ENCODE measurements around the gene RGS3. TPM values are rescaled to one million over a fixed set of nuclear protein-coding genes. Genes with fewer than 3 reads are reported as not detected.

Gene RGS3
- total and polyA plus RNA-seq, 10 of the 15 experiments (the other 5 are each of a cell fraction or from before 2014, with no cell fraction given), result 2.9 to 138 (median 28.8) TPM

GRCh38 chr9:113523421-113524141, 60.1 kb downstream of the RGS3 start (continued):
- TF ChIP-seq BCLAF1 (IDR thresholded peaks at IDR 0.05), result no peak
- TF ChIP-seq ZZZ3 (IDR thresholded peaks at IDR 0.05; ENCODE audit: control insufficient read depth, insufficient read length, low read depth), result no peak
- no peak for TF ChIP-seq SMARCA5 (IDR thresholded peaks at IDR 0.05)
- peak; percentile 93 for TF ChIP-seq SPI1 (IDR thresholded peaks at IDR 0.05; ENCODE audit: borderline replicate concordance, insufficient read depth, low read depth, low read length)
- TF ChIP-seq ZNF274 (IDR thresholded peaks at IDR 0.05; ENCODE audit: insufficient read depth, insufficient read length), result no peak
- TF ChIP-seq TCF12 (IDR thresholded peaks at IDR 0.05; ENCODE audit: low read depth, low read length), result peak; percentile 91
- TF ChIP-seq CREM (IDR thresholded peaks at IDR 0.05; ENCODE audit: low read depth), result peak; percentile 64
- peak; percentile 85 for TF ChIP-seq MEF2A (IDR thresholded peaks at IDR 0.05; ENCODE audit: insufficient read depth, low read depth, low read length)
- peak; percentile 96 for TF ChIP-seq IKZF1 (conservative IDR thresholded peaks at IDR 0.05)
- peak; percentile 64; the same call in 1 of the 2 replicates for TF ChIP-seq MTA3 (IDR thresholded peaks at IDR 0.05; ENCODE audit: borderline replicate concordance, low read length)
- TF ChIP-seq MEF2B (IDR thresholded peaks at IDR 0.05; ENCODE audit: partially characterized antibody, poor library complexity, severe bottlenecking), result peak; percentile 90
- TF ChIP-seq POLR2AphosphoS2 (IDR thresholded peaks at IDR 0.05; ENCODE audit: low read depth, low read length), result no peak
- TF ChIP-seq BACH1 (IDR thresholded peaks at IDR 0.05; ENCODE audit: borderline replicate concordance), result peak; percentile 54; the same call in 1 of the 2 replicates
- TF ChIP-seq SKIL (IDR thresholded peaks at IDR 0.05; ENCODE audit: low read depth, poor library complexity, severe bottlenecking), result peak; percentile 73
- TF ChIP-seq IRF5 (IDR thresholded peaks at IDR 0.05; ENCODE audit: borderline replicate concordance), result 0 out of 2 replicates have a peak, but pooled peaks have one; percentile 44
- TF ChIP-seq ZBED1 (IDR thresholded peaks at IDR 0.05; ENCODE audit: borderline replicate concordance), result 0 out of 2 replicates have a peak, but pooled peaks have one; percentile 71
- no peak for TF ChIP-seq NFYA (IDR thresholded peaks at IDR 0.05; ENCODE audit: borderline replicate concordance, low read depth, low read length)
- peak; percentile 81 for TF ChIP-seq NR2F1 (conservative IDR thresholded peaks at IDR 0.05)
- peak; percentile 73; the same call in 1 of the 2 replicates for TF ChIP-seq MLLT1 (IDR thresholded peaks at IDR 0.05)
- 0 out of 2 replicates have a peak, but pooled peaks have one; percentile 30 for TF ChIP-seq POLR2A (IDR thresholded peaks at IDR 0.05; ENCODE audit: low read depth, low read length)
- no peak for TF ChIP-seq USF2 (IDR thresholded peaks at IDR 0.05; ENCODE audit: borderline replicate concordance, low read depth, low read length)
- 0 out of 2 replicates have a peak, but pooled peaks have one; percentile 54 for TF ChIP-seq RCOR1 (conservative IDR thresholded peaks at IDR 0.05; ENCODE audit: low read depth, low read length)

Measured in GM12878 (cell line).